GM19455 (cell line): ENCODE measurements around the gene LKAAEAR1.

Source experiments
- ATAC-seq: cut with Tn5 transposase; IDR thresholded peaks from one replicate; pipeline ENCODE4 v1.9.1; 2021; ENCODE audit not compliant: unreplicated experiment

Gene LKAAEAR1

DNA sequence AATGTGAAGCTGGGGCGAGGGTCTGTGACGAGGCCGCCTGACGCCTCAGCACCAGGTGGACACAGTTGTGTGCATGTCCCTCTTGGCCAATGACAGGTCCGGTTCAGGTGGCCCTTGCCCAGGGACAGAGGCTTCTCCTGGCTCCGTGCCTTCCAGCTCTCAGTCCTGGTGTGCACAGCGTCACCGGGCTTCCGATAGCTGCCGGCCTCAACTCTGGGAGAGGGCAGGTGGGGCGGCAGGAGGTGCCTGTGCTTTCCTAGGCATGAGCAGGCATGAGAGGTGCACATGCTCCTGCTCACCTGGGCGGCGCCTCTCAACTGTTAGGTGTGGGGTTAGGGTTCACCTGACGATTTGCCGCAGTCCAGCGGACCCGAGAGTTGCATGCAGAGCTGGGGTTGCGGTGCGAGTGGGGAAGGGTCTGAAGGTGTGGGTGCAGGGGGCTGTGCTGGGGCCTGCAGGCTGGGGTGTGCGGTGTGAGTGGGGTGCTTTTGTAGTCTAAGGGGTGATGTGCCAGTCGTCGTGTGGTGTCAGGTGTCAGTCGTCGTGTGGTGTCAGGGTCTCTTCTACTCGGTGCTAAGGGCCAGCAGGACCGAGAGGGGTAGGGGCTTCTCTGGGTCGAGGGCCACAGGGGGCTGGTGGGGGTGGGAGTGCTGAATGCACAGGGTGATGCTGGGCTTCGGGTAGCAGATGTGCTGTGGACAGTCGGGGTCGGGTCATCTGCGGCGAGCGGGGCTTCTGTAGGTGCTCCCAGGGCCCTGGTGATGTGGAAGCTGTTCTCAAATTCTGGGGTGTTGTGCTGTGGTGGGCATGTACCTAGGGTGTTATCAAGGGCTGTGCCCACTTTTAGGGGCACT, 31.0 kb downstream of the LKAAEAR1 start:
- ATAC-seq: no peak

DNA sequence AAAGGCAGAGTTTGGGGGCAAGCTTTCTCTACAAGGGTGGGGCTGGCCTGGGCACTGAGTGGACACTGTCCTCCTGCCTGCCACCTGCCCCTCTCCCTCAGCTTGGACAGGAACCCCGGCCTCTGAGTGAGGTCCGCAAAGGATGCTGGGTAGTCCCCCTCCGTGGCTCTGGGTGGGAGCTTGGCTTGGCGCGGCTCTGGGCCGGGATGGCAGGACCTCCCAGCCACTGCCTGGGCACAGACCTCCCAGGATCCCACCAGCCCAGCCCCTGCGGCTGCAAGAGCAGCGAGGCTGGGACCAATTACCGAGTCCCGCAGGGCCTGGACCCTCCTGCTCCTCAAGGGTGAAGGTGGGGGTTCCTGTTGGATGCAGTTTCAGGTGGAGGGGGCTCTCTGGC, 31.9 kb downstream of the LKAAEAR1 start:
- no peak for ATAC-seq

DNA sequence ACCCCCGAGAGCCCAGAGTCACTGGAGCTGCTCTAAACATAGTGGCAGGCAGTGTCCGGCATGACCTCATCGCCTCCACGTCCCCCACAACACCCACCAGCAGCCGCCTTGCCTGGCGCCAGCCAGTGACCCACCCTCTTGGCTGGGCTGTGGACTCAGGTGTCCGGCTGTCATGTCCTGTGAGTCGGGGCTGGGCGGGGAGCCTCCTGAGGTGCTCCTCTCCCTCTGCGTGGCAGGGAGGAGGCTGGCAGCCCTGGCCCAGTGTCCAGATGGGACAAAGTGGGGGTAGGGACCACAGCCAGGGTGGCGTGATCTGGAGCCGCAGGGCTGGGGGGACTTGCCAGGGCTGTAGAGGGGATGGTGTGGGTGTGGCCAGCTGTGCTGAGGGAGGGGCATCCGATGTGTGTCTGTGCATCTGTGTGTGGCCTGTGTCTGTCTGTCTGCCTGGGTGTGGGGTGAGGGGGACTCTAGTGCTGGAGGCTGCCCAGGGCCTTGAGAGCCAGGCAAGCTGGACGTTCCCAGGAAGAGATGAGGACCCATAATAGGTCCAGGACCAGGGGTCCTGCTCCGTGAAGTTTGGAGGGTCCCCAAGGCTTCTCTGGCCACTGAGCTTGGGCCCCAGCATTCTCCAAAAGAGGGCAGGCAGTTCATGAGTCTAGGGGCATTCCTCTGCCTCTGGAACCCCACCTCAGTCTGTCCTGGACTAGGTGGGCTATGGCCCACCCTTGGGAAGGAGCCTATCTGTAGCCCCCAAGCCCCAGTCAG, 32.5 kb downstream of the LKAAEAR1 start:
- no peak for ATAC-seq

DNA sequence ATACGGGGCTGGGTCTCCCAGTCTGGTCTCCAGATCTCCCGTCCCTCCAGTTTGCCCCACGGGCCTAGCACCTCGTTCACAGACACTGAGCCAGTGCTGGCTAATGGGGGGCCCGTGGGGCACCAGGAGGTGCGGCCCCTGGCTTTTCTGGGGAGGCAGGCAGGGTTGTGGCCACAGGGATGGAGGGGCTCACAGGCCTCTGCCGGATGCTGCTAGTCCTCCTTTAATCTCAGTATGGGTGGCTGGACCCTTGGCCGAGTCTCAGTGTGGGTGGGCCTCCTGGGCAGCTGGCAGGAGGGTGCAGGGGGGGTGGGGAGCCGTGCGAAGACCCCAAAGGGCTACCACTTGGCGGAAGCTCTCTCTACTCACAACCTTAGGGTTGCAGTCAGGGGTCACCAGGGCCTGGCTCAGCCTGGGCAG, 33.2 kb downstream of the LKAAEAR1 start:
- ATAC-seq: no peak

DNA sequence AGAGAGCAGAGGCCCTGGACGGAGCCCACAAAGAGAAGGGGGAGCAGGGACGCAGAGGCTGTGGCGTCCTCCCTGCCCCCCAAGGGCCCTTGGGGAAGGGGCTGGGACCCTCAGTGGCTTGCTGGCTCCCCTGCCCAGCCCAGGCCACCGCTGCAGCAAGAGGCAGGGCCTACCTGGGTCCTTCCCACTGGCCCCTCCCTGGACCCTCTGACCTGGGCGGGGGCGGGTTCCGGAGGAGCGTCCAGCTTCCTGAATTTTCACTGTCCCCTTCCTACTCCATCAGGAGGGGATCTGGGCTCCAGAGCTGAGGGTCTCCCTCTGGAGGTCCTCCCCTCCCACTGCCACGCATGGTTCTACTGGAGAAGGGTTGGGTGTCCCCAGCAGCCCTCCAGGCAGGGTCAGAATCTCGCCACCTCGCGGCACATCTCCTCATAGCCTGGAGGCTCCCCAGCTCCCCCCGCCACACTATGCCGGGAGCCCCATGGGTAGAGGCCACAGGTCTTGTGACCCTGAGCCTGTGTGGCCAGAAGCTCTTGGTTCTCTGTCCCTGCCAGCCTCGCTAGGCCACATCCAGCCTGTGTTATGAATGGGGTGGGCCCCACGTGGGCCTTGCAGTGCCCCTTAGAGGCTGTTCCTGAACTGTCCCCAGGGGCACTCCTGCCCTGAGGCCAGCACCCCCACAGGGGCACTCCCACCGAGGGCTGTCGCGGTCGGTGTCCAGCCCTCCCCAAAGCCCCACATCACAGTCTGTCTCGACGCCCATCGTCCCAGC, 33.8 kb downstream of the LKAAEAR1 start:
- no peak for ATAC-seq

DNA sequence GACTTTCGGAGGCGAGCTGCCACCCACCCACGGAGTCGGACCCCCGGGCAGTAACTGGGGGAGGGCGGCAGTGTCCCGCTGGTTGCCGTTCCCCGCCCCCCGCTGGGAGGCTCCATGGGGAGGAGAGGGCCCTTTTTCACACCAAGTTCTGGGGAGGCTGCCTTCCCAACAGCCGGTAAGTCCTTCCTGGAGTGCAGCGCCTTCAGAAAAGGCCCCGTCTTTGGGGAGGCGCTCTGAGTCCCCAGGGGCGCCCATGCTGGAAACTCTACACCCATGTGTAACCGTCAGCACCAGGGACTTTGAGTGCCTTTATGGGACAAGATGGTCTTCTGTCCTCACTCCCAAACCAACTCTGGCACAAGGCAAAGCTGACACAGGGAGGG, 34.3 kb downstream of the LKAAEAR1 start:
- ATAC-seq: no peak

DNA sequence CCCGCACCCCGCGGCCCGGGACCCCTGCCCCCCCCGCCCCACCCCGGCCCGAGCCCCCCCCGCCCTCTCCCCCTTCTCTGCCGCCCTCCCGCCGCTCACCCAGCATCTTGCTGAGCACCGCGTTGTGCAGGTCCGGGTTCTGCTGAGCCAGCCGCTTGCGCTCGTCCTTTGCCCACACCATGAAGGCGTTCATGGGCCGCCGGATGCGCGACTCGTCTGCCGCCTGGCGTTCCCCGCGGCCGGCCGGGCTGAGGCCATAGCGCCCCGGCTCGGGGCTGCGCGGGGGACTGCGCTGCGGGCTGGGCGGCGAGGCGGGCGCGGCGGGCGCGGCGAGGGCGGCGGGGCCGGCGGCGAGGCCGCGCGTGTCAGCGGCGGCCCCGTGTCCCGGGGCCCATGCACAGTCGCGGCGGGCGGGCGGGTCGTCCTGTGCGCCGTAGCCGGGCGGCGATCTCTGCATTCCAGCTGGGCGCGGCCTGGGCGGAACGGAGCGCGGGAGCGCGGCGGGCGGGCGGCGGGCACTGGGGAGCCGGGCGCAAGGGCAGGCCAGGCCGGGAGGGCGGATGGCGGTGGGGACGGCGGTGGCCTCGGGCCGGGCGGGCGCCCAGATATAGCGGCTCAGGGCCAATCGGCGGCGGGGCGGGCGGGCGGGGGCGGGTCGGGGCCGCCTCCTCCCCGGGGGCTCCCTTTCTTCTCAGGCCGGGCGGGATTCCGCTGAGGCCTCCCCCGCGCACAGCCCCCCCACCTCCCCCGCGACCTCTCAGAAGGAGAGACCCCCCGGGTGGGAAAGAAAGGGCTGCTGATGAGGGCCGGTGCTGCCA, 34.9 kb downstream of the LKAAEAR1 start, which contains the start of gene SOX18:
TSS of gene SOX18 (minus strand) at position 580 of the 818 bp plus-strand sequence. CDS start at position 457, 123 bp downstream.
- no peak for ATAC-seq

DNA sequence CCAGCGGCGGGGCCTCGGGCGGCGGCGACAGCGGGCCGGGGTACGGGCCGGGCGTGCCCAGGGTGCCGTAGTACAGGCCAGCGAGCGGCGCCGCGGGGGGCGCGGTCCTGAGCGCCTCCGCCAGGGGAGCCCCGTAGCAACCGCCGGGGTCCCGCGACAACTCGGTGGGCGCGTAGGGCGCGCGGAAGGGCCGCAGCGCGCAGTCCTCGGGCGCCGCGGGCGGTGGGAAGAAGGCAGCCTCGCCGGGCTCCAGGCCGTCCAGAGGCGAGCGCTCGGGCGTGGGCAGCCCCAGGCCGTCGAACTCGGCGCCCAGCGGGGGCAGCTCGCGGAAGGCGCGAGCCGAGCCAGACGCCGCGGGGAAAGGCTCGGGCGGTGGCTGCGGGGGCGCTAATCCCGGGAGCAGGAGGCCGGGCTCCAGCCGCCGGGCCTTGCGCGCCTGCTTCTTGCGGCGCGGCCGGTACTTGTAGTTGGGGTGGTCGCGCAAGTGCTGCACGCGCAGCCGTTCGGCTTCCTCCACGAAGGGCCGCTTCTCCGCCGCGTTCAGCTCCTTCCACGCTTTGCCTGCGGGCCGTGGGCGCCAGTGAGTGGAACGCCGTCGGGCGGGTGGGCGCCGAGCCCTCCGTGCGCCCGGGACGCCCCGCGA, 35.7 kb downstream of the LKAAEAR1 start:
- ATAC-seq: no peak

DNA sequence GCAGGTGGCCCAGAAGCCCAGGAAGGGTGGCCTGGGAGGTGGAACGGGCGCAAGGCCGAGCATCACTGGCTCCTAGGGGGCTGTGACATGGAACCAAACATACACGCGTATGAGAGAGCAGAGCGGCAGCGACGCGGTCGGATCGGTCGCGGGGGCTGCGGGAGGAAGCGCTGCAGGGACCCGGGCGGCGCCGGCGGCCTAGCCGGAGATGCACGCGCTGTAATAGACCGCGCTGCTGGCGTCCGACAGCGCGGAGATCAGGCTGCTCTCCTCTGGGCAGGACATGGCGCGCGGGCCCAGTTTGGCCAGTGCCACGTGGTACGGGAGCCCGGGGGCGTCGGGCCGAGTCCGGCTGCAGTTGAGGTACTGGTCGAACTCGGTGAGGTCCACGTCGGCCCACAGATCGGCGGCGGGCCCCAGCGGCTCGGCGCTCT, 36.2 kb downstream of the LKAAEAR1 start:
- ATAC-seq: no peak

DNA sequence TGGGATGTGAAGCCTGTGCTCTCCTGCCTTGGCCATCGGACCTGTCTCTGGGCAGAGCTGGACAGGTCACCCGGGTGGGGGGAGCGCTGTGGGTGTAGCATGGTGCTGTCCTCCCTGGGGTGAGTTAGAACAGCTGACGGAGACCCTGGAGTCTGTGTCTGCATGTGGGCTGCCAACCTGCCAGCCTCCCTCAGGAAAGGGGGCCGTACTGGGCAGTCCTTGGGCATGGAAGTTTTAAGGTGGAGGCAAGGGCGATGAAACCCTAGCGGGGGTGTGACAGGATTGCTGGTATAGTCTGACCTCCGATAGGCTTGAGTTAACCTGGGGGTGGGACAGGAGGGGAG, 37.2 kb downstream of the LKAAEAR1 start:
- no peak for ATAC-seq

DNA sequence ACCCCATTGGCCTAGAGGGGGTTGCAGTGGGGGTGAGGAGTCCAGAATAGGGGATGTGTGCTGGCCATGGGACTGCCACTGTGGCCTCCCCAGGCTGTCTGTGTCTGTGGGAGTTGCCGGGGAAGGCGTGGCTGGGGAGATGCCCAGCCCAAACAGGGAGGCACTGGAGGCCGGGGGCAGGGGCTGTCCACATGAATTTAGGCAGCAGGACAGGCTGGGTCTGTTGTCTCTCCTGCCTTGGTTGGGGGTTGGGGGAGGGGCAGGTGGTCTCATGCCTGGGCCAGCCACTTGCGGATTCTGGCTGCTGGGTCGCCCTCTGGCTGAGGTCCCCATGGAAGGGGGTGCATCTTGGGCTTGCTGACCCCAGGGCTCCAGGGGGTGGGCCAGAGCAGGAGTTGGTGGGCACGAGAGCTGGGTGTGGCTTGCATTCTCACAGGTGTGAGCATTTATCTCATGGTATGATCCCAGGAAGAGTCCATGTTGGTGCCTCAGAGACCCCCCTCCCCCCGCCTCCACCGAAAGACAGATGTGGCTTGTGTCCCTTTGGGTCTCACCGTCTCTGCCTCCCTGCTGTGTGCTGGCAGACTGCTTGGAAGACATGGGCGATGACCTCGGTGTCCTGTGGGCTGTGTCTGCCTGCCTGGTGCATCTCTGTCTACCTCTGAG, 38.7 kb downstream of the LKAAEAR1 start:
- no peak for ATAC-seq

DNA sequence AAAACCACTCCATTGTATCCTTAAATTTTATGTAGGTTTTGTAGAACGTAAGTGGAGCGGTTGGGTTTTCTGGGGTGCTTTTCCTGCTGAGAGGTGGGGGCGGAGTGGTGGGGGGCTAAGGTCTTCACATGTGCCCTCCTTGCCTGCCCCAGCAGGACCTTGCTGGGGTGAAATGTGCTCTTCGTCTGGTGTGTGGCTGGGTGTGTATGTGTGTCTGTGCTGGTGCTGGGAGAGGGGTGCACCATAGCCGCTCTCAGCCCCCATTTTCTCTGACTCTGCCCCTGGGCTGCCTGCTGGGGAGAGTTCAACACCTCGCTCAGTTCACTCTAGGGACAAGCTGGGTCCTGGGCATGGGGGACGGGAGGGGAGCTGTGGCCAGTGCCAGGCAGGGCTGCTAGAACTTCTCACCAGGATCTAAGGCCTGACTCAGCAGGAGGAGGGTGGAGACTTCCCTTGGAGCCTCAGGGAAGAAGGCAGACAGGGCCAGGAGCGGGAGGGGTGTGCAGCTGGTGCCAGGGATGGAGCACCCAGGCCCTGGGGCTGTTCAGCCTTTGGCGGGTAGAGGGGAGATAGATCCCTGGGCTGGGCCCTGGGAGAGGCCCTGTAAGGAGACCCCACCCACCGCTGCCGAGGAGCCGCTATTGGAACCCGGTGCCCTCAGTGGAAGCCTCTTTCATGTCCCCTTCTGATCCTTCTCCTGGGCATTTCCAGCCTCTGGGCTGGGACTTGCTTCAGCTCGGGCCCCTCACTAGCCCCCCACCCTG, 39.5 kb downstream of the LKAAEAR1 start:
- ATAC-seq: no peak

DNA sequence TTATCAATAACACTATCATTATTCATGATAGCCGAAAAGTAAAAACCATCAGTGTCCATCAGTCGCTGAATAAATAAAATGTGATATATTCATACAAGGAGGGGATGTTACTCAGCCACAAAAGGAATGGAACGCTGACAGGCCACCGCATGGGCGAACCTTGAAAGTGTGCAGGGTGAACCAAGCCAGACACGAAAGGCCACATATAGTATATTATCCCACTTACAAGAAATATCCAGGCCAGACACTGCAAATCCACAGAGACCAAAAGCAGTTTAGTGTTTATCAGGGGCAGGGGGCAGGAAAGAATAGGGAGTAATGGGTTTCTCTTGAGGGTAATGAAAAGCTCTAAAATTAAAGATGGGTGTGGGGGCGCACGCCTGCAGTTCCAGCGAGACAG, 40.4 kb downstream of the LKAAEAR1 start:
- no peak for ATAC-seq

DNA sequence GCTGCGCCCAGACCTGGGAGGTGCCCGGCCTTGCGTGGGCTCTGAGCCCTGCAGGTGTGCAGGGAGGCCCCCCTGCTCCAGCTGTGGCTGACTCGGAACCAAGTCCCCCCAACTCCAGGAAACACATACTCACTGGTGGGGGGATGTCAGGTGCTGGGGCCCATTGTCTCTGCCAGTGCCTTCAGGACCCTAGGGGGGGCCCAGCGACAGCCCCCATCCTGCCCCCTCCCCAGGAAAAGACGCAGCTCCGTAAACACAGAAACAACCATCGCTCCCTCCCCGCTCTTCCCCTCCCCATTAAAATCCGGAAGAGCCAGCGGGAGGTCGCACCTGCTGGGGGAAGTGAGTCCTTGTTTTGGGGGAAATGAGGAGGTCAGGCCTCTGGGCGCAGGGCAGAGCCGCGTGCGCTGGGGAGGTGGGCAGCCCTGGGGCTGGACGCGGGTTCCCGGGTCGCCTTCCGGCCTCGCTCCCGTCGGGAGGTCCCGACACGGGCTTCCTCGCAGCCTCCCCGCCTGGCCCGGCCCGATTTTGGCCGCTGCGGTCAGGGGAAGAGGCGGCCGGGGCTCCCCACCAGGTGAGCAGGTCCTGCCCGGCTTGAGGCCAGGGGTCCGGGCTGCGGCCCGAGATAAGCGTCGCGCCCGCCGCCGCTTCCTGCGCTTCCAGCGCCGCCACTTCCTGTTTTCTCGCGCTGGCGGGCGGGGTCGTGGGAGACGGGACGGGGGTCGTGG, 42.0 kb downstream of the LKAAEAR1 start:
- no peak for ATAC-seq

DNA sequence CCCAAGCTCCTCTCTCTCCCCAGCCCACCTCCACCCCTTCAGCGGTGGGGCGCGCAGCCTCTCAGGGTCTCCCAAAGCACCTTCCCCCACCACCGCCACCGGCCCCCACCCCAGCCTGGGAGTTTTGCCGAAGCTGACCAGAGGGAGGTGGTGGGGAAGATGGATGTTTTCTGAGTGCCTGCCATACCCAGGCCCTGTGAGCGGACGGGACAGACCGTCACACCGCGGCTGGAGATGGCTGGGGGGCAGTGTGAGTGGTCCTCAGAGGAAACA, 42.5 kb downstream of the LKAAEAR1 start:
- no peak for ATAC-seq

DNA sequence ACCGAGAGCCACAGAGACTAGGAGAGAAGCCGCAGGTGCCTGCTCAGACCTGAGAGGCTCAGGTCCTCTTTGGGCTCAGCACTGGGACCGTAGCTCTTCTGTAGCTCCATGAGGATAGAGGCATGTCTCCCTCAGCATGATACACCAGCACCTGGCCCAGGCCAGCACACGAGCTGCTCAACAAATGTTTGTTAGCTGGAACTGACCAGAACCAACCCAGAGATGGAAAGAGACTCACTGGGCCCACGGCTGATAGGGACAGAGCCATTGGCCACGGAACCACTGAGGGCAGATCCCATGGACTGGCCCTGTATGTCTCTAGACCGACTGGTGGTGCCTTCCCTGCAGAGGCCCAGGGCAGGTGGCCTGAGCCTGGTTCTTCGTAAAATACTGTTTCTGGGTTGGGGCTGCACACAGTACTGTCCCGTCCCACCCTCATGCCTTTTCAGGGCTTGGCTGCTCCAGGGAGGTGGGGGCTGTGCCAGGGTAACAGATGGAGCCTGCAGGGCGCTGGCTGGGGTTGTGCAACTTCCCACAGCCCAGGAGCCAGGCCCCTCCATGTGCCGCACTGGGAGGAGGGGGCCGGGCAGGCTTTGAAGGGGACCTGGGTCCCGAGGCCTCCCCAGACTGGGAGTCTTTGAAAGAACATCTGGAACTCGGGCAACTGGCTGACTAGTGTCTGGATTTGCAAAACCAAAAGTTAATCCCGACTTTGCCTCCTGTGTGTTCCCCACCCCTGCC, 43.0 kb downstream of the LKAAEAR1 start:
- no peak for ATAC-seq

DNA sequence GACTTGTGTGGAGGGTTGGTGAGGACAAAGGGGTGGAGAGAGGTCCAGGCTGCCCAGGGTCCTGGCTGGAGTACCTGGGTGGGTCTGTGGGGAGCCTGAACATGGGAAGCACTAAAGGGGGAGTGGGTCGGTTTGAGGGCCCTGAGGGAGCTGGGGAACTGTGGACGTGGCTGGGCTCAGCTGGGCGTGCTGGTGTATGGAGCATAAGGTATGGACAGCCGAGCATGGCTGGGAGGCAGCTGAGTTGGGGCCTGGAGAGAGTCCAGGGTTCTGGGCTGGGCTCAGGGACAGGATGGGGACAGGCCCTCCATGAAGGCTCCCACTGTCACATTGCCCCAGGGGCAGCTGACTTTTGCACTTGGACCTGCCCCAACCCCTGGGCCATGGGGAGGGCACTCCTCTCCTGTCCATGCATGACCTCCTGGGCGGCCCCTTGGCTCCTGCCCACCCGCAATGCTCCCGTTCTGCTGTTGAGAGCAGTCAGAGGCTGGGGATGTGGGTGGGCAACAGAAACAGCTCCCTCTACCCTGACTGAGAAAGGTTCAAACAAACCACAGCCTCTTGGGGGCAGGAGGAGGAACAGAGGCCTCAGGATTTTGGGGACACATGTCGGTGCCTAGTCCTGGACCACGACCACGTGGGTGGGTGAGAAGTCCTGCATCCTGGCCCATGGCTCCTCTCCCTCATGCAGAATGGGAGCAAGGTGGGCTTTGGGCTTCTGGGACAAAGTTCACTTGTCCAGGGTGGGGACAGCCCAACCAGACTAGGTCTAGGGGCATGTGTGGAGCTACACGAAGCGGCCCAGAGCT, 43.8 kb downstream of the LKAAEAR1 start:
- no peak for ATAC-seq
